K562 (cell line): ENCODE measurements around the gene TMCC1. TPM values are rescaled to one million over a fixed set of nuclear protein-coding genes. Genes with fewer than 3 reads are reported as not detected.
A peak's percentile ranks its signal among the peaks of the same experiment; 100 is the strongest.

Experiments used
- ATAC-seq: fragments of 200-7000 bp; cut with Tn5 transposase; 3 replicates; pipeline ENCODE4 v1.9.1; 2020; ENCODE audit warnings: moderate library complexity
- BruUV-seq: library from RNA; stranded (reverse); fragments of 400-500 nt; replicated peaks from 2 replicates; lab custom pipeline; 2021; lab: Mats Ljungman, UMichigan
- CTCF ChIA-PET: fragments of 300-600 bp; formaldehyde crosslinking; extraction: SDS; loops from one replicate; lab custom pipeline; 2021; ENCODE audit warnings: low intra/inter-chr PET ratio; lab: Yijun Ruan, JAX
- POLR2A ChIA-PET: fragments of 300-600, 350-650 bp; sonication (Branson Sonifier 250); formaldehyde crosslinking; extraction: SDS; loops from one replicate; lab custom pipeline; 2021; ENCODE audit warnings: antibody characterized with exemption, inconsistent platforms; lab: Yijun Ruan, JAX
- DNase-seq, 4 experiments: peaks; one replicate each; pipeline versions ENCODE4 v3.0.0 to v3.0.0-alpha.2; 2011 to 2018; ENCODE audit warnings: low spot score in 3 of 4, mixed read lengths in 3 of 4; ENCODE audit errors: extremely low read depth in 1 of 4
- FAIRE-seq: peaks from 2 replicates; lab custom pipeline; 2011; peaks lifted over from hg19 to GRCh38; lab: Jason Lieb, UNC
- H2AFZ ChIP-seq: 2 replicates; pipeline ENCODE4 v1.6.0; 2011; ENCODE audit warnings: low read depth, low read length, control low read depth, inconsistent platforms
- H3K27ac ChIP-seq: fragments of 200-600 bp; 3 replicates; pipeline ENCODE4 v1.8.0; 2011; ENCODE audit warnings: low read depth, mild to moderate bottlenecking, control low read depth, inconsistent platforms, low read length, moderate library complexity, mixed read lengths; ENCODE audit errors: extremely low read depth
- H3K27me3 ChIP-seq, 2 experiments: fragments of 300-600 bp in 1 of 2; 2 replicates in 1 of 2; 3 replicates in 1 of 2; pipeline versions ENCODE4 v1.6.0 to v1.8.0; 2011; ENCODE audit warnings: inconsistent platforms in 2 of 2, low read length in 2 of 2, mild to moderate bottlenecking in 1 of 2, mixed read lengths in 1 of 2, moderate library complexity in 1 of 2; ENCODE audit not compliant: control insufficient read depth in 2 of 2, insufficient read depth in 2 of 2
- H3K36me3 ChIP-seq: fragments of 300-600 bp; 3 replicates; pipeline ENCODE4 v1.8.0; 2011; ENCODE audit warnings: mild to moderate bottlenecking, low read length, inconsistent platforms; ENCODE audit not compliant: control insufficient read depth, insufficient read depth
- H3K4me1 ChIP-seq, 2 experiments: fragments of 200-600 bp in 1 of 2; replicated peaks in 1 of 2; 2 replicates in 1 of 2; 3 replicates in 1 of 2; pipeline versions ENCODE4 v1.5.1 to v1.8.0; 2011; ENCODE audit warnings: inconsistent platforms in 2 of 2, low read length in 2 of 2, mild to moderate bottlenecking in 1 of 2, mixed read lengths in 1 of 2, moderate library complexity in 1 of 2; ENCODE audit not compliant: control insufficient read depth in 2 of 2, insufficient read depth in 2 of 2
- H3K4me2 ChIP-seq: 2 replicates; pipeline ENCODE4 v1.6.1; 2011; ENCODE audit warnings: low read length, control low read depth, inconsistent platforms, mixed read lengths; ENCODE audit not compliant: insufficient read depth
- H3K4me3 ChIP-seq: fragments of 200-600 bp; sonication (generic), shearing (Covaris generic); 2 replicates; pipeline ENCODE4 v1.5.1; 2016; ENCODE audit warnings: control low read depth, inconsistent platforms
- H3K79me2 ChIP-seq: fragments of 200-600 bp; 3 replicates; pipeline ENCODE4 v1.8.0; 2011; ENCODE audit warnings: low read length, inconsistent platforms; ENCODE audit not compliant: control insufficient read depth, insufficient read depth
- H3K9ac ChIP-seq, 2 experiments: 2 replicates each; pipeline versions ENCODE4 v1.6.0 to v1.6.1; 2011; ENCODE audit warnings: low read depth in 2 of 2, low read length in 2 of 2, control low read depth in 1 of 2, inconsistent platforms in 1 of 2, mild to moderate bottlenecking in 1 of 2, mixed read lengths in 1 of 2; ENCODE audit not compliant: insufficient read depth in 1 of 2
- H3K9me1 ChIP-seq: one replicate; pipeline ENCODE4 v1.6.0; 2011; ENCODE audit warnings: inconsistent platforms, mild to moderate bottlenecking, low read length, moderate library complexity; ENCODE audit not compliant: control insufficient read depth, insufficient read depth
- H3K9me3 ChIP-seq: replicated peaks from 2 replicates; pipeline ENCODE4 v1.5.1; 2011; ENCODE audit warnings: low read depth, low read length, inconsistent platforms; ENCODE audit not compliant: control insufficient read depth, insufficient read depth
- H4K20me1 ChIP-seq: replicated peaks from 2 replicates; pipeline ENCODE4 v1.6.1; 2011; ENCODE audit warnings: low read length, inconsistent platforms, mixed read lengths; ENCODE audit not compliant: control insufficient read depth, insufficient read depth
- ARID2 ChIP-seq: fragments of 450-650 bp; IDR thresholded peaks from 2 replicates; pipeline ENCODE4 v1.6.1; 2017; ENCODE audit warnings: antibody characterized with exemption, mild to moderate bottlenecking
- CC2D1A ChIP-seq: fragments of 450-650 bp; IDR thresholded peaks from 2 replicates; pipeline ENCODE4 v1.6.1; 2017; ENCODE audit warnings: mild to moderate bottlenecking
- GABPB2 ChIP-seq: fragments of 250-450 bp; sonication (Bioruptor Pico); conservative IDR thresholded peaks from 2 replicates; pipeline ENCODE4 v1.5.1; 2021; ENCODE audit warnings: mild to moderate bottlenecking
- RAD21 ChIP-seq, 2 experiments: fragments of 250-450 bp in 1 of 2; fragments of 450-650 bp in 1 of 2; sonication (Bioruptor Pico) in 1 of 2; formaldehyde crosslinking in 1 of 2; IDR thresholded peaks in 1 of 2; conservative IDR thresholded peaks in 1 of 2; 2 replicates each; pipeline versions ENCODE4 v1.4.0 to v1.8.0; 2020 to 2022; ENCODE audit warnings: mild to moderate bottlenecking in 2 of 2, moderate library complexity in 1 of 2
- SMC3 ChIP-seq: conservative IDR thresholded peaks from 2 replicates; pipeline ENCODE4 v1.6.1; 2011; ENCODE audit warnings: low read depth, low read length, improper control_type of control experiment; ENCODE audit not compliant: insufficient read depth
- TFAM ChIP-seq: fragments of 250-450 bp; sonication (Bioruptor Pico); conservative IDR thresholded peaks from 2 replicates; pipeline ENCODE4 v1.5.0; 2021; ENCODE audit warnings: mild to moderate bottlenecking, moderate library complexity
- ZNF121 ChIP-seq: sonication (generic); formaldehyde crosslinking; conservative IDR thresholded peaks from 2 replicates; pipeline ENCODE4 v1.8.0; 2022; ENCODE audit warnings: missing genetic modification reagents
- ZNF24 ChIP-seq: fragments of 450-650 bp; IDR thresholded peaks from 2 replicates; pipeline ENCODE4 v1.6.1; 2016
- ZNF347 ChIP-seq: fragments of 450-650 bp; formaldehyde crosslinking; IDR thresholded peaks from 2 replicates; pipeline ENCODE4 v1.4.0; 2020; ENCODE audit warnings: low read depth, mild to moderate bottlenecking, moderate library complexity
- WGBS: fragments of 100-300 bp; shearing (Covaris generic); methylation state at CpG from one replicate; pipeline ENCODE4 v1.1.6; 2016; ENCODE audit warnings: low coverage, mixed read lengths; ENCODE audit not compliant: insufficient coverage; ENCODE audit errors: missing lambda C conversion rate; 5-methylcytosine and 5-hydroxymethylcytosine counted together
- in situ Hi-C: fragments of 300-500 bp; cut with MboI; formaldehyde crosslinking; loops from 4 replicates; pipeline ENCODE4 v1.15.0; 2018; ENCODE audit warnings: inconsistent platforms, mixed read lengths
- intact Hi-C: fragments of 100-400 bp; cut with micrococcal nuclease; formaldehyde crosslinking; loops from 2 replicates; pipeline ENCODE4 v1.14.2; 2022
- polyA plus RNA-seq, 8 experiments: library from polyadenylated mRNA; depleted of rRNA in 4 of 8; stranded (reverse) in 5 of 8; unstranded in 3 of 8; fragments of >200 nt; fragmentation: Nextera tagmentation in 2 of 8; fragmentation: Illumina TruSeq in 1 of 8; extraction: Ambion mirVana in 2 of 8; extraction: Trizol in 1 of 8; gene quantifications; 2 replicates each; pipeline versions ENCODE4 v1.2.1 to v1.2.3, GENCODE V29; 2011 to 2014; ENCODE audit warnings: inconsistent platforms in 1 of 8, missing spikeins in 1 of 8
- total RNA-seq, 7 experiments: library from RNA; depleted of rRNA in 6 of 7; stranded (reverse); fragments of >200 nt in 6 of 7; fragmentation: Illumina TruSeq in 2 of 7; extraction: Trizol in 2 of 7; gene quantifications; 2 replicates each; pipeline versions ENCODE4 v1.2.1 to v1.2.3, GENCODE V29; 2011 to 2021; ENCODE audit warnings: low replicate concordance in 1 of 7
- TF ChIP-seq, protein P1 (sequence below): fragments of 450-650 bp; formaldehyde crosslinking; IDR thresholded peaks from 2 replicates; pipeline ENCODE4 v1.4.0; 2020; ENCODE audit warnings: mild to moderate bottlenecking, moderate library complexity
- TF ChIP-seq, protein P2 (sequence below): fragments of 450-650 bp; IDR thresholded peaks from 2 replicates; pipeline ENCODE4 v1.6.1; 2016
- TF ChIP-seq, protein P3 (sequence below), 3 experiments: IDR thresholded peaks in 2 of 3; conservative IDR thresholded peaks in 1 of 3; 2 replicates each; pipeline ENCODE4 v1.5.1; 2011 to 2012; ENCODE audit warnings: low read length in 3 of 3, mild to moderate bottlenecking in 3 of 3, control low read depth in 2 of 3, improper control_type of control experiment in 1 of 3, inconsistent platforms in 1 of 3, low read depth in 1 of 3, mixed read lengths in 1 of 3, moderate library complexity in 1 of 3; ENCODE audit not compliant: insufficient read depth in 2 of 3

Gene TMCC1
- total and polyA plus RNA-seq, 9 of the 15 experiments (the other 6 are each of a cell fraction or from before 2014, with no cell fraction given) = 0.89 to 8.7 (median 4.0) TPM

DNA sequence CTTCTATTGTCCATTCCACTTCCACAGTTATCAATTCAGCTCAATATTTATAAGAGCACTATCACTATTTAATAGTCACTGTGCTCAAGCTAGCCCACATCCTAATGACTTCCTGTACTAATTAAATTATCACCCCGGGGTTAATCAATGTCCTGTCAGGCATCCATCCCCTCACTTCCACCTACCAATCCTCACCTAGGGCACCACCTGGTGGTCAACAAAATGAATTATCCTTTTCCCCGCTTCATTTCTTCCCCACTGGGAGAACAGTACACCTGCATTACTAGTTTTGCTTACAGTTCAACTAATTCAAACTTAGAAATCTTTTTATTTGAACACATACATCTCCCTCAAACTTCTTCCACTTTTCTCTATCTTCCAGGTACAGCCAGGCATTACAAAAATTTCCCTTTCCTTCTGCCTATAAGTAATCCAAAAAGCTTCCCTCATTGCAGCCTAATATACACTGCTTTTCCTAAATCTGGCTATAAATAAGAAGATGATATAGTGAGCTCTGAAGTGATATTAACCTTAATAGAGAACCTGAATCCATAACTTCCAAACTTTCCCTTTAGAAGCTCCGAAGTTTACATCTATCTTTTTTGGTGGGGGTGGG, 68.5 kb downstream of the TMCC1 start:
- H3K9me3 ChIP-seq = no peaks in the 10 kb centered on the region
- H3K9me1 ChIP-seq = no peaks in the 10 kb centered on the region
- ATAC-seq (peak; percentile 70; the same call in 1 of the 3 replicates), FAIRE-seq (peak; percentile 83), DNase-seq (peak; percentile 43 to 64 (median 56))
- ChIA-PET POLR2A (no interaction called here), CTCF (interaction anchor here (0.7 to 3.3 kb wide), 7 partner anchors 110 to 442 kb away, joined by 3 to 47 read pairs (median 3); no protein-coding TSS in a partner anchor)
- no peak overlapping the region for H3K9ac ChIP-seq
- BruUV-seq = no TSS peak
- H3K27ac ChIP-seq = no peak overlapping the region
- H3K36me3 ChIP-seq = no peaks in the 10 kb centered on the region
- H3K4me3 ChIP-seq = no peak overlapping the region
- H3K27me3 ChIP-seq = no peaks in the 10 kb centered on the region
- peaks cover 0 to 8% of the 10 kb centered on the region in 2 experiments; a peak in 2 of 5 replicates for H3K4me1 ChIP-seq
- no peak overlapping the region for H3K4me2 ChIP-seq
- intact Hi-C loops (loop anchor here (1.0 to 5.0 kb wide), 4 partner anchors 112 to 442 kb away; no protein-coding TSS in a partner anchor), in situ Hi-C loops (loop anchor here (5.0 to 25.0 kb wide), 2 partner anchors 173 to 438 kb away; no protein-coding TSS in a partner anchor)
- H2AFZ ChIP-seq = no peak overlapping the region
- no peaks in the 10 kb centered on the region for H3K79me2 ChIP-seq
- no peaks in the 10 kb centered on the region for H4K20me1 ChIP-seq
- WGBS = 24% methylated on average over 3 of the region's 3 CpGs
- TF ChIP-seq, protein P1, sequence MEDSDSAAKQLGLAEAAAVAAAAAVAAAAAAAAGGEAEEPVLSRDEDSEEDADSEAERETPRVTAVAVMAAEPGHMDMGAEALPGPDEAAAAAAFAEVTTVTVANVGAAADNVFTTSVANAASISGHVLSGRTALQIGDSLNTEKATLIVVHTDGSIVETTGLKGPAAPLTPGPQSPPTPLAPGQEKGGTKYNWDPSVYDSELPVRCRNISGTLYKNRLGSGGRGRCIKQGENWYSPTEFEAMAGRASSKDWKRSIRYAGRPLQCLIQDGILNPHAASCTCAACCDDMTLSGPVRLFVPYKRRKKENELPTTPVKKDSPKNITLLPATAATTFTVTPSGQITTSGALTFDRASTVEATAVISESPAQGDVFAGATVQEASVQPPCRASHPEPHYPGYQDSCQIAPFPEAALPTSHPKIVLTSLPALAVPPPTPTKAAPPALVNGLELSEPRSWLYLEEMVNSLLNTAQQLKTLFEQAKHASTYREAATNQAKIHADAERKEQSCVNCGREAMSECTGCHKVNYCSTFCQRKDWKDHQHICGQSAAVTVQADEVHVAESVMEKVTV (CRISPR knock-in tag) = peak; percentile 69
- peak; percentile 73 for TF ChIP-seq ZNF24
- no peak for TF ChIP-seq ZNF347
- peak; percentile 75 for TF ChIP-seq SMC3
- TF ChIP-seq TFAM (CRISPR knock-in tag) = no peak
- TF ChIP-seq, protein P2, sequence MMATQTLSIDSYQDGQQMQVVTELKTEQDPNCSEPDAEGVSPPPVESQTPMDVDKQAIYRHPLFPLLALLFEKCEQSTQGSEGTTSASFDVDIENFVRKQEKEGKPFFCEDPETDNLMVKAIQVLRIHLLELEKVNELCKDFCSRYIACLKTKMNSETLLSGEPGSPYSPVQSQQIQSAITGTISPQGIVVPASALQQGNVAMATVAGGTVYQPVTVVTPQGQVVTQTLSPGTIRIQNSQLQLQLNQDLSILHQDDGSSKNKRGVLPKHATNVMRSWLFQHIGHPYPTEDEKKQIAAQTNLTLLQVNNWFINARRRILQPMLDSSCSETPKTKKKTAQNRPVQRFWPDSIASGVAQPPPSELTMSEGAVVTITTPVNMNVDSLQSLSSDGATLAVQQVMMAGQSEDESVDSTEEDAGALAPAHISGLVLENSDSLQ = 0 out of 2 replicates have a peak, but pooled peaks have one; percentile 10
- no peak for TF ChIP-seq GABPB2 (CRISPR knock-in tag)
- peak; percentile 80 to 87 for TF ChIP-seq RAD21 (CRISPR knock-in tag; conservative IDR thresholded peaks at IDR 0.05 in 1 of 2, IDR thresholded peaks at IDR 0.05 in 1 of 2)
- no peak for TF ChIP-seq ZNF121 (CRISPR knock-in tag)
- 0 out of 2 replicates have a peak, but pooled peaks have one; percentile 30 for TF ChIP-seq CC2D1A
- TF ChIP-seq ARID2 = peak; percentile 63; the same call in 1 of the 2 replicates
- TF ChIP-seq, protein P3, sequence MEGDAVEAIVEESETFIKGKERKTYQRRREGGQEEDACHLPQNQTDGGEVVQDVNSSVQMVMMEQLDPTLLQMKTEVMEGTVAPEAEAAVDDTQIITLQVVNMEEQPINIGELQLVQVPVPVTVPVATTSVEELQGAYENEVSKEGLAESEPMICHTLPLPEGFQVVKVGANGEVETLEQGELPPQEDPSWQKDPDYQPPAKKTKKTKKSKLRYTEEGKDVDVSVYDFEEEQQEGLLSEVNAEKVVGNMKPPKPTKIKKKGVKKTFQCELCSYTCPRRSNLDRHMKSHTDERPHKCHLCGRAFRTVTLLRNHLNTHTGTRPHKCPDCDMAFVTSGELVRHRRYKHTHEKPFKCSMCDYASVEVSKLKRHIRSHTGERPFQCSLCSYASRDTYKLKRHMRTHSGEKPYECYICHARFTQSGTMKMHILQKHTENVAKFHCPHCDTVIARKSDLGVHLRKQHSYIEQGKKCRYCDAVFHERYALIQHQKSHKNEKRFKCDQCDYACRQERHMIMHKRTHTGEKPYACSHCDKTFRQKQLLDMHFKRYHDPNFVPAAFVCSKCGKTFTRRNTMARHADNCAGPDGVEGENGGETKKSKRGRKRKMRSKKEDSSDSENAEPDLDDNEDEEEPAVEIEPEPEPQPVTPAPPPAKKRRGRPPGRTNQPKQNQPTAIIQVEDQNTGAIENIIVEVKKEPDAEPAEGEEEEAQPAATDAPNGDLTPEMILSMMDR (IDR thresholded peaks at IDR 0.05 in 2 of 3, conservative IDR thresholded peaks at IDR 0.05 in 1 of 3; ENCODE audit: insufficient read depth in 2 of 3, low read depth in 1 of 3, low read length in 3 of 3) = peak; percentile 60 to 69 (median 62)
